ENCODE data around the gene POLD4. TPM values are rescaled to one million over a fixed set of nuclear protein-coding genes. Genes with fewer than 3 reads are reported as not detected.

Gene POLD4
- total RNA-seq, 1 experiment from 2014 or later: 56.2 TPM

DNA sequence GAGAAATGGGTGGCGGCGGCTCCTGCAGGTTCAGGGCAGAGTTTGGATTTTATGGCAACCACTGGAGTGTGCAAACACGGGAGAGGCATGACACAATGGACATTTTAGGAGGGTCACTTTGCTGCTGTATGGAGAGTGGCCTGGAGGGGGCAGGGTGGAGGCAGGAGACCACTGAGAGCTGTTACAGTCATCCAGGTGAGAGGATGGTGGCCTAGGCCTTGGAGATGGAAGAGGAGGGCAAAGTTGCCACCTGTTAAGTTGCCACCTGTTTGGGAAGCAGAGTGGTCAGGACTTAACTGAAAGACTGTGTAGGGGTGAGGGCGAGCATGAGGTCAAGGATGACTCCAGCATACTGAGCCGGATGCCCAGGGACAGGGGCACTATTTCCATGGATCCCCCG, 36.1 kb upstream of the POLD4 start:
- peak; percentile 44 for DNase-seq (ENCODE audit: low read depth)

DNA sequence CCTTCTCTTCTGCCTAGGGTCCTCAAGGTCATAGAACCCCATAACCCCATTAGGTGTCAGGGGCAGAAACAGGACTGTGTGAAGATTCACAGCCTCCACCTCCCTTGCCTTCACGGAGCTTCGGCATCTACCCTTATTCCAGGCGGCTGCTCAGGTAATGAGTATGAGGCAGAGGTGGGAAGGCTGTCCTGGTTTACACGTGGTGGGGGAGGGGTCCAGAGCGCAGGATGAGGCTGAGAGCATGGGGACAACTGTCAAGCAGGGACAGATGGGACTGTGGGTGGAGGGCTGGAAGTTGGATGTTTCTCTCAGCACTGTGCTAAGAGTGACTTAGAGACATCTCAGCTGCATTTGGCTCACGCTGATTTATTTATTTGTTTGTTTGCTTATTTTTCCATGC, 34.2 kb upstream of the POLD4 start:
- no peak for DNase-seq (ENCODE audit: low read depth)

- no peak for DNase-seq (ENCODE audit: low read depth)
Measured at GRCh38 chr11:67387069-67387468, 33.7 kb upstream of the POLD4 start.

GRCh38 chr11:67384851-67385366, 31.6 kb upstream of the POLD4 start:
- DNase-seq (ENCODE audit: low read depth): peak; percentile 76

GRCh38 chr11:67382276-67383136, 29.2 kb upstream of the POLD4 start:
- DNase-seq (ENCODE audit: low read depth): peak; percentile 77

DNA sequence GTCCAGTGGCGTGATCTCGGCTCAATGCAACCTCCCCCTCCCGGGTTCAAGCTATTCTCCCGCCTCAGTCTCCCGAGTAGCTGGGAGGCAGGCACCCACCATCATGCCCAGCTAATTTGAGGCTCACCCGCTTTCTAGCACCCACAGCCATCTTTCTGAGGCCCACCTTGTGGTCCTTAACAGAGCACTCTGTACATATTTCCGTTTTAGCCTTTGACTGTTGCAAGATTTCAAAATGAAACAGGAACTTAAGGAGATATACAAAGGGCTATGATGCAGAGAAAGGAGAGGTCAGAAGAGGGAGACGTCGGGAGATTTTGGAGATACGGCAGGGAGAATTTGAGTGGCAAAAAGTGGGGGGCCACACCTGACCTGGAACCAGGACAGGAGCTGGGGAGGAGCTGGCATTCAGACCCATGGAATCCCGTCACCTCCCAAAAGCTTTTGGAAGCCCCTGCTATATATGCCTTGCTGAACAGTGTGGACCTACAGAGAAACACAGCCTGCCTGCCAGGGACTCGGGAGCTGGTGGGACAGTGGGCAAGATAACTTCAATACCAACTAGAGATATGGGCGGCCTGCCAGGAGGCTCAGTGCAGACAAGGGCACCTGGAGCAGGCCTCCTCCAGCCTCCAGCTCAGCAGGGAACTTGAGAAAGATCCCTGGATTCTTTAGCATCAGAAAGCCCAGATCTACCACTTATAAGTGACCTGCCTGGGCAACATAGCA, 28.1 kb upstream of the POLD4 start:
- no peak for DNase-seq (ENCODE audit: low read depth)

DNA sequence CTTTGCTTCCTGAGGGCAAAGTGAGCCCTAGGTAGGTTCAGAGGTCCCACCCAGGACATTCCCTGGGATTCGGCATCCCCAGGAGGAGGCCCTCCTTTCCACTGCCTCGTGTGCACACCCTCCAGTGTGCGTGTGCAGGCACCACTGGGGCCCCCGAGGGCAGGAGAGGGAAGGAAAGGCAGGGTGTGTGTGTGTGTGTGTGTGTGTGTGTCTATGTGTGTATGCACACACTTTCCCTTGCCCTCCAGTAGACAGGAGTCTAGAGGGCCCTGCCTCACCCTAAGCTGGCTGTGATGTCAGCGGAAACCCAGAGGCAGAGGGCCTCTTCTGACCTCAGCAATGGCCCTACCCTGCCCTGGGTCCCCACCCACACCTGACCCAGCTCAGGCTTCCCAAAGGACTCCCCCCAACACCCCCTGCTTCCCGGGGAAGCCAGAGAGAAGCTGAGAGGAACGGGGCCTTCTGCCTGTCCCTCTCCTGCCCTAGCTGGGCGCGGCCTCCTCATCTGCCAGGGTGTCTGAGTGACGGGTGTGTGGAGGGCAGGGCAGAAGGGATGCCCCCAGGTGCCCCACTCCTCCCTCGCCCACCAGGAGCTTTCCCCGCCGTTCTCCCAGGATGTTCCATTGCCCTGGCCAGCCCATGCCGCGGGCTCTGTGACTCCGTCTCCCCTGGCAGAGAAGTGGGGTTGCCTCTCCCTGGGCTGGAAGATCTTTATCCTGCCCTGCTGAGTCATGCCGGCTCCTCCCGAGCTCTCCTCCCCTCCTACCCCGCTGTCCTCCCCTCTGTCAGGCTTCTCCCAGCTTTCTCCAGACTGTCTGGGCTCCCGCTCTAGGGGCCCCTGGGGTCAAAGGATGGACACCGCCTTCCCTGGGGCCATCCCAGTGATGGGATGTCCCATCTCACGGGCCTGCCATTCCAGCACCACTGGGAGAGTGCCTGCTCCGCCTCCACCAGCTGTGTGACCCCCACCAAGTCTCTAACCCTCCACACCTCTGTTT, 26.0 kb upstream of the POLD4 start:
- peak; percentile 74 for DNase-seq (ENCODE audit: low read depth)

DNA sequence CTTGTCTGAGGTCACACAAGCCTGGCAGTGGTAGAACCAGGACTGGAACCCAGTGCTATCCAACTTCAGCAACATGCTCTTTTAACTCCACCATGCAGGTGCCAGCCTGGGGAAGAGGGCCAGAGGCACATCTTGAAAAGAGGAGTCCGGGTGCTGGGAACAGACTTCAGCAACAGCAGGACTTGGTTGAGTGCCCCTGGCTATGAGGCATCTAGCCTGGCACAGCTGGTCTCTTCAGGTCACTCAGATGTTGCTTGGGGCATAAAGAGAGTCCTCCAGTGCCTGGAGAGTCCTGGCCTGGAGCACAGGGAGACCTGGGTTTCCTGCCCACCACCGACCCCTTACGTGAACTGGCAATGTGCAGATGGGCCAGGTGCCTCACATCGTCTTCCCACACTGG, 25.2 kb upstream of the POLD4 start:
- no peak for DNase-seq (ENCODE audit: low read depth)

DNA sequence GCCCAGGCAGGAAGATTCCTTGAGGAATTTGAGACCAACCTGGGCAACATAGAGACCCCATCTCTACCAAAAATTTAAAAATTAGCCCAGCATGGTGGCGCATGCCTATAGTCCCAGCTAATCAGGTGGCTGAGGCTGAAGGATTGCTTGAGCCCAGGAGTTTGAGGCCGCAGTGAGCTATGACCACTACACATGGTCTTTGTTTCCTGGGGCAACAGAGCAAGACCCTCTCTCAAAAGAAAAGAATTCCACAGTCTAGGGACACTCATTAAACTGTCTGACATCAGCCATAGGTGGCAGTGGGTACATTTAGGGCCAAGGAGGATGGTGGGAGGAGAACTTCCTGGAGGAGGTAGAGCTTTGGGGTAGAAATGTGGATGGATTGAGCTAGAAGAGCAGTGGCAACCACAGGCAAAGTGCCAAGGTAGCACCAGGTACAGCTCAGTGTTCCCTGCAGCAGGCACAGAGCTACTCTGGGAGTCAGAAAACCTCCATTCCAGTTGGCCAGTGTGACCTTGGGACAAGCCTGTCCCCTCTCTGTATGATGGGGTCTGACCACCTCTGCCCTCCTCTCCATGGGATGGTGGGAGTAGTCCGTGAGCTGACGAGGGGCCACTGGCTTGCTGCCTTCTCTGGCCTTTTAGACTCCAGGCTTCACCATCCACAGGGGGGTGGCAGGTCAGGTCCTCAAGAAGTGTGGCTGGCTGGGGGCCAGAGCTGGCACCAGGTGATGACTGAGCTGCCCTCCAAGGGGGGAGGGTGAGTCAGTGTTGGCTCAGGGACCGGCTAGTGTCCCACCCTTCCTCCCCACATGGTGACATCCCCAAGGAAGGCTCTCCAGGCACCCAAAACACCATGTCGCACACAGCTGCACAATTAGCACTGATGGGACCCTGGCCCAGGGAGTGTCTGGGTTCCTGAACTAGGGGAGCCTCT, 23.8 kb upstream of the POLD4 start:
- peak; percentile 41 for DNase-seq (ENCODE audit: low read depth)

GRCh38 chr11:67376063-67376820, 22.9 kb upstream of the POLD4 start:
- DNase-seq (ENCODE audit: low read depth): no peak

GRCh38 chr11:67375320-67376055, 22.1 kb upstream of the POLD4 start:
- DNase-seq (ENCODE audit: low read depth): no peak

- peak; percentile 52 for DNase-seq (ENCODE audit: low read depth)
Measured at GRCh38 chr11:67374571-67375281, 21.4 kb upstream of the POLD4 start.

DNA sequence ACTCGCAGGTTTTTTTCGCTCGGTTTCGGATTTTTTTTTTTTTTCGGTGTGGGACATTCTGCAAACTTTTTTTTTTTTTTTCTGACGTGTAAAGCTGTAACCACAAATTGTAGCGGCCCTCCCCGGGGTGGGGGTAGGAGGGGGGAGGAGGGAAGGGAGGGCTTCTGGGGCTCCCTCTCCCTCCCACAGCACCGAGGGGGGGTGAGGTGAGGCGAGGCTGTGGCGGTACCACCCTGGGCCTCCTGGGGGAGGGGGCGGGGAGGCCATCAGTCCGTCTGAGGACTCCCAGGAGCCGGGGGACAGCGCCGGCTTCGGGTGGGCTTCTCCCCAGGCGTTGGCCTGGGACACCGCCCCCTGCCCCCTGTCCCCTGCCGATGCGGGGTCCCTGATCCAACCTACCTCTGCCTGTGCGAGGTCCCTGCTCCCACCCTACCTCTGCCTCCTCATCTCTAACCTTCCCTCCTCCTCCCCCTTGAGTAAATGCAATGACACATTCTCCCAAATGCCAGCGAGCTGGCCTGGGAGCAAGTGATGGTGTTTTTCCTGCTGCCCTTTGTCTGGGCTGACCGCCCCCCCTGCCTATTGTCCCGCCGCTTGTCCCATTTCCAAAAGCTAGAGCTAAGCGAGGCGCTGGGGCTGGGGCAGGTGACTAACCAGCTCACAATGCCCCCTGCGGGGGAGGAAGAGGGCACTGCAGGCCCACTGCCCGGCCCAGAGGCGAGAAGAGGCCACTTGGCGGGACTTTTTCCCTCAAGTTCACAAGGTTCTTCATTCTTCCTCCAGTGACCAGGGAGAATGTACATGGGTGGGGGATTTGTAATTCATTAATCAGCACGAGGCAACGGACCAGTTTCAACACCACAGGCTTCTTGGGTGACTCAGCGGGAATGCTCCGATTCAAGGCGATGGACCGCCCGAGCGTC, 20.6 kb upstream of the POLD4 start:
- DNase-seq (ENCODE audit: low read depth): peak; percentile 95

DNA sequence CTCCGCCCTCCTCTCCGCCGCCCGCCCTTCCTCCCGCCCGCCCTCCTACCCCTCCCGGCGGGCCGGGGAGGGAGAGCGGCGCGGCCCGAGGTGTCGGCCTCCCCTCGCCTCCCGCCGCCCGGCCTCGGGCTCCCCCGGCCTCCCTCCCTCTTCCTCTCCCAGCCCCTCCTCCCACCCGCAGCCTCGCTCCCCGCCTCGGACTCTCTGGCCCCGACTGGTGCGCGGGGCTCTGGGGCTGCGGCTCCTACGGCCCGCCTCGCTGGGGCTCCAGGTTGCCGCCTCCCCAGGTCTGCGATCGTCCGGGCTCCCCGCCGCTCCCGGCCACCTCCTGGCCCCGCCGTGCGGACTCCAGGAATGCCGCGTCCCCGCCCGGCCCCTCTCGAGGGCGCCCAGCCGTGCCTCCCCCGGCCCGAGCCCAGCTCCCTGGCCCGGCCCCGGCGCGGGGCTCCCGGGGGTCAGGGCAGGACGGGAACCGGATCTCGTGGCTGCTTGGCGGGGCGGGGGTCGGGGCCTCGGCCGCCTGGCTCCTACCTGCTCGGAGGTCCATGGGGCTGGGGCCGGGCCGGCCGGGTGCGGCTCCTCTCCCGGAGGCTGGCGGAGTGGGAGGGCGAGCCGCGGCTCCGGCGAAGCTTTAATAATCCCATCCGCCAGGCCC, 19.8 kb upstream of the POLD4 start, which contains the start of gene CLCF1:
Gene CLCF1 (minus strand): TSS at position 606 of the 655 bp plus-strand sequence. CDS start 59 bp downstream, at position 547.
- DNase-seq (ENCODE audit: low read depth): peak; percentile 70

- DNase-seq (ENCODE audit: low read depth): peak; percentile 41
Measured at GRCh38 chr11:67372321-67372992, 19.1 kb upstream of the POLD4 start.

GRCh38 chr11:67371911-67372320, 18.6 kb upstream of the POLD4 start:
- DNase-seq (ENCODE audit: low read depth): no peak

All from Daoy (cell line).